A549 treated with AZD9567 at 1 μM for 4 hours (cell line): ENCODE measurements around the gene ZNF543. TPM values are rescaled to one million over a fixed set of nuclear protein-coding genes. Genes with fewer than 3 reads are reported as not detected.

Experiments
- total RNA-seq: library from RNA; stranded (reverse); fragments of 200-300 nt; extraction: Qiagen RNA extraction; gene quantifications from 5 replicates; pipeline ENCODE4 v1.2.3, GENCODE V29; 2022; ENCODE audit not compliant: insufficient read depth

The ZNF543 gene
- total RNA-seq = 1.1 to 3.1 TPM (median 1.3 TPM) in 5 replicates

DNA sequence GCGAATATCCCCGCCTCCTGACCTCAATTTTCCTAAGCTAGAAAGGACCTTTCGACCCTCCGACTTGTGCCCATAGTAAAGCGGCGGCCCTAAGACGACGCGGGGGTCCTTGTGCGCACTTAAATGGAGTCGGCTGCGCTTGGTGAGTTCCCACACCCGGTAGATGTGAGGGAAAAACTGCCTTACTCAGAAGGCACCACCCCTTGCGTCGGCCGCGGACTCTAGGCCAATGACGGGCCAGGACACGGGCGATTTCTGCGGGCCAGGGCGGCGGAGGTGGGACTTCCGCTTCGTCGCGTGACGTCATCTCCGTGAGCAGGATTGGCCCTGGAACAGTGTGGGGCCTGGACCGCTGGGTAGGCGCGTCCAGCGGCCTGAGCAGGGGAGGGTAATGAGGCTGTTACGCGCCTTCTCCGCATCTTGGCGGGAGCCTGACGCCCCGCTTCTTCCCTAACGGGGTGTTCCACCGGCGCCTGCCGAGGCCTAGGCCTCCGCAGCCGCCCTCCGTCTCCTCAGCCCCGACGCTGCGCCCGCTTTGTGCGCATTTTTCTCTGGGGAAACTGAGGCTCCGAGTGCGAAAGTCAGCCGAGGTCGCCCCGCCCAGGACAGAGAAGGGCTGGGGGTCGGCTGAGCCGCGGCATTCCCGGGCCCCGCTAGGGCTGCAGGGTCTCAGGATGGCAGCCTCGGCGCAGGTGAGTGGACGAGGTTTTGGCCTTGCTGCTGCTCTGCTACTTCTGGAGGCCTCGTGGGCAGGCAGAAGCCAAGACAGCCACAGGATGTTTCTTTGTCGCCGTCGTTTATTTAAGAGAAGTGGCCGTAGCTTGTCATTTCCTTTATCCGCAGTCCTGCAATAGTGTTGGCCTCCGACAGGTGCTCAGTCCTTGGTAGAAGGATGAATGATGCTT lies at the start of gene ZNF543:
ZNF543 (plus strand) TSS at position 293 of the 905 bp plus-strand sequence; CDS start at position 675, 382 bp downstream.

DNA sequence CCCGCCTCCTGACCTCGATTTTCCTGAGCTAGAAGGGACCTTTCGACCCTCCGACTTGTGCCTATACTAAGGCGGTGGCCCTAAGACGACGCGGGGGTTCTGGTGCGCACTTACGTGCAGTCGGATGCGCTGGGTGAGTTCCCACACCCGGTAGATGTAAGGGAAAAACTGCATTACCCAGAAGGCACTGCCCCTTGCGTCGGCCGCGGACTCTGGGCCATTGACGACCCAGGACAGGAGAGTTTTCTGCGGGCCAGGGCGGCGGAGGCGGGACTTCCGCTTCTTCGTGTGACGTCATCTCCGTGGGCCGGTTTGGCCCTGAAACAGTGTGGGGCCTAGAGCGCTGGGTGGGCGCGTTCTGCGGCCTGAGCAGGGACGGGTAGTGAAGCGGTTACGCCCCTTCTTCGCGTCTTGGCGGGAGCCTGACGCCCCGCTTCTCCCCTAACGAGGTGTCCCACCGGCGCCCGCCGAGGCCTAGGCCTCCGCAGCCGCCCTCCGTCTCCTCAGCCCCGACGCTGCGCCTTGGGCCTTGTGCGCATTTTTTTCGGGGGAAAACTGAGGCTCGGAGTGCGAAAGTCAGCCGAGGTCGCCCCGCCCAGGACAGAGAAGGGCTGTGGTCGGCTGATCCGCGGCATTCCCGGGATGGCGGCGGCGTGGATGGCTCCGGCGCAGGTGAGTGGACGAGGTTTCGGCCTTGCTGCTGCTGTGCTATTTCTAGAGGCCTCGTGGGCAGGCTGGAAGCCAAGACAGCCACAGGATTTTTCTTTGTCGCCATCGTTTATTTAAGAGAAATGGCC lies 39.9 kb upstream of the ZNF543 start, which contains the start of gene ZNF460:
ZNF460 (plus strand) TSS at position 321 of the 797 bp plus-strand sequence; CDS start at position 643, 322 bp downstream.

DNA sequence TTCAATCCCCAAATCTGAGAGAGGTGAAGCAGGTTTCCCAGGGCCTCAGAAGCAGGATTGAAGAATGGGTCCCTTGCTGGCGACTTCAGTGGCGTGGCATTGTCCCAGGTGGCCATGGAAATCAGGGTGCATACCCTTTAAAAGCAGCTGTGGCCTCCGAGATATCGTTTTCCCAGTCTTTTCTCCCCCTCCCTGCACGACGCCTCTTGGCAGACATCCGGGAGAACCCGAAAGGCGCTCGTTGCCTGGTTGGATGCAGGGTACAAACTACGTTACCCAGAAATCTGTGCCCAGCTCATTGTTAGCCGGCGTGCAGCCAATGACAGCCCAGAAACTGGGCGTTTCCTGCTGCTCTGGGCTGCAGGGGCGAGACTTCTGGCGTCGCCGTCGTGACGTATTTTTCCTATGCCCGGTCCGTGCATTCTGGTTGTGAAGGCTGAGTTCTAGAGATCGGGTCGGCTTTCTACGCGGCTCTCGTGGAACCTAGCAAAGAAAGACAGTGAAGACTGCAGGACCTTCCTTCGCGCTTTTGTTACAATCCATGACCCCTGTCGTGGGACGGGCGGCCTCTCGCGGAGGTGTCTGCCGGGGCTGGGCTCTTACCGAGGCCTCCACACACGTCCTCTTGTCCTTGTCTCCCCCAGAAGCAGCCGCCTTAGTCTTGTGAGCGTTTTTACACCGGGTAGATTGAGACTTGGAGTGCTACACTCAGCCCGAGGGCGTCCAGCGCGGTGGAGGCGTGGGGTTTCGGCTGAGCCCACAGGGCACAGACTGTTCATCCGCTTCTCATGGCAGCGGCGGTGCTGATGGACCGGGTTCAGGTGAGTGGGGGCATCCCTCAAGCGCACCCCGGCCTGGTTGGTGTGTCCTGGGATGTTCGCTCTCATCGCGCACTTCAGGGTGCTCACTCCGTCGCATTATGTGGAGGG lies 30.9 kb downstream of the ZNF543 start, which contains the start of gene ZNF304:
ZNF304 (plus strand) TSS at position 395 of the 929 bp plus-strand sequence; CDS start at position 789, 394 bp downstream.

DNA sequence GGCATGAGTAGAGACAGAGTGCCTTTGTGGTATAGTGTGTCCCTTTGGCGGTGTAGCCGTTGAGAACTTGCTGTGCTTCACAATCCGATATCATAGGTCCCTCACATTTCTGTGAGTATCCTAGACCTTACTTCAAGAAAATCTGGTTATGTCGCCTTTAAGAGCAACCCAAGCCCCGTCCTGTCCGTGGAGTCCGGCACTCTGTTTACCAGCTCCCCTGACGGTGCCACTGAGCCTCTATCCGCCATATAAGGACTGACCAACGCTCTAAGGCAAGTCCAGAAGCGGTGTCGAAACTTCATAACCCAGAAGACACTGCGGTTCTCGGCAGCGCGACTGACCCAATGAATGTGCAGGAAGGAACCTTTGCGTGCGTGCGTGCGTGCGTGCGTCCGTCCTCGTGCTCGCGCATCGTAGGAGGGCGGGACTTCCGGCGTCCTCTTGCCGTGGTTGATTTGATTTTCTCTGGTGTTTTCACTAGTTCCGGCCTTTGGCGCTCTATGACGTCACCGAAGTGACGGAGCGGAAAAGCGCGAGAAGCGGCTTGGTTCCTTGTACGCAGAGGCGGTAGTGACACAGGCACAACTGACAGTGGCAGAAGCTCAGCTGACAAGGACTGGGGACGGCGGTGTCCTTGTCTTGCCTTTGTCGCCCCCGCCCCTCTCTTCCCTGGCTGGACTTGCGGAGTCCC lies 42.9 kb downstream of the ZNF543 start, which contains the start of the genes TRAPPC2B and ZNF547:
TRAPPC2B (plus strand) TSS at position 555 of the 691 bp plus-strand sequence. CDS start 1,283 bp downstream, outside the sequence.
ZNF547 (plus strand) TSS at position 555 of the 691 bp plus-strand sequence. CDS start 5,005 bp downstream, outside the sequence.

Other genes with a start within 250 kb of the ZNF543 start
- not detected in 5 replicates for gene USP29, start 200.5 kb upstream of the ZNF543 start, total RNA-seq
- not detected in 5 replicates for gene ZIM3, start 175.3 kb upstream of the ZNF543 start, total RNA-seq
- not detected in 5 replicates for gene DUXA, start 153.0 kb upstream of the ZNF543 start, total RNA-seq
- 5.1 to 8.8 TPM (median 8.6 TPM) in 5 replicates for gene ZNF264, start 129.0 kb upstream of the ZNF543 start, total RNA-seq
- 0.38 to 0.59 TPM (median 0.51 TPM) in 4 of 5 replicates, not detected in the other for gene AURKC, start 89.4 kb upstream of the ZNF543 start, total RNA-seq
- 1.1 to 2.3 TPM (median 1.7 TPM) in 5 replicates for gene ZNF805, start 79.8 kb upstream of the ZNF543 start, total RNA-seq
- gene ZNF460, start 40.0 kb upstream of the ZNF543 start, total RNA-seq = 0.86 to 1.2 TPM (median 0.91 TPM) in 4 of 5 replicates, not detected in the other
- 2.0 to 2.4 TPM (median 2.1 TPM) in 5 replicates for gene ZNF304, start 30.8 kb downstream of the ZNF543 start, total RNA-seq
- 12.8 to 16.1 TPM (median 13.3 TPM) in 5 replicates for gene TRAPPC2B, start 43.1 kb downstream of the ZNF543 start, total RNA-seq
- gene ZNF547, start 43.1 kb downstream of the ZNF543 start, total RNA-seq = 0.78 to 1.6 TPM (median 1.3 TPM) in 5 replicates
- gene ZNF548, start 69.4 kb downstream of the ZNF543 start, total RNA-seq = 2.6 to 6.0 TPM (median 3.2 TPM) in 5 replicates
- gene ZNF17, start 90.7 kb downstream of the ZNF543 start, total RNA-seq = 4.7 to 5.9 TPM (median 5.1 TPM) in 5 replicates
- 17.7 to 33.9 TPM (median 18.6 TPM) in 5 replicates for gene ZNF749, start 114.9 kb downstream of the ZNF543 start, total RNA-seq
- gene VN1R1, start 136.7 kb downstream of the ZNF543 start, total RNA-seq = 0.05 to 0.10 TPM (median 0.06 TPM) in 3 of 5 replicates, not detected in the others
- gene ZNF772, start 157.1 kb downstream of the ZNF543 start, total RNA-seq = 1.1 to 1.5 TPM (median 1.2 TPM) in 5 replicates
- 6.6 to 7.2 TPM (median 6.8 TPM) in 5 replicates for gene ZNF419, start 167.3 kb downstream of the ZNF543 start, total RNA-seq
- 4.6 to 11.1 TPM (median 5.6 TPM) in 5 replicates for gene ZNF773, start 179.5 kb downstream of the ZNF543 start, total RNA-seq
- 1.5 to 3.6 TPM (median 1.6 TPM) in 5 replicates for gene ZNF549, start 206.9 kb downstream of the ZNF543 start, total RNA-seq
- gene ZNF550, start 239.4 kb downstream of the ZNF543 start, total RNA-seq = 3.2 to 4.8 TPM (median 4.3 TPM) in 5 replicates